Activated naive CD8-positive, alpha-beta T cell treated with anti-CD3 and anti-CD28 coated beads, Interleukin-2, amount 50 U/mL, for 16 hours (primary cell): ENCODE data around the gene TRIM47.
"Not testable (repeated sequence)": the region's sequence is repeated elsewhere in the genome, so short reads cannot be mapped to it uniquely, and the experiment has no call there.

Source experiments
- DNase-seq: peaks from one replicate; pipeline ENCODE4 v3.0.0-alpha.2; 2020; ENCODE audit warnings: low read depth, low spot score

TRIM47 gene

GRCh38 chr17:75870228-75870627 is 8.2 kb downstream of the TRIM47 start:
- DNase-seq, result not testable (repeated sequence)

GRCh38 chr17:75869282-75870141 is 8.9 kb downstream of the TRIM47 start:
- no peak for DNase-seq

- DNase-seq, result not testable (repeated sequence)
Observed at GRCh38 chr17:75868730-75869281, 9.6 kb downstream of the TRIM47 start.

GRCh38 chr17:75865404-75866188 is 12.8 kb downstream of the TRIM47 start:
- not testable (repeated sequence) for DNase-seq

GRCh38 chr17:75864887-75865286 is 13.5 kb downstream of the TRIM47 start:
- not testable (repeated sequence) for DNase-seq

GRCh38 chr17:75864448-75864871 is 13.9 kb downstream of the TRIM47 start:
- no peak for DNase-seq

- no peak for DNase-seq
Observed at GRCh38 chr17:75861927-75862317, 16.5 kb downstream of the TRIM47 start.

GRCh38 chr17:75859358-75859757 is 19.0 kb downstream of the TRIM47 start:
- DNase-seq, result not testable (repeated sequence)

GRCh38 chr17:75856062-75856756 is 22.2 kb downstream of the TRIM47 start:
- no peak for DNase-seq

GRCh38 chr17:75855310-75856061 is 22.9 kb downstream of the TRIM47 start, which contains the start of gene WBP2:
Gene WBP2, minus strand, starts transcription at chr17:75855335. Its CDS starts 38 bp downstream, at chr17:75855297.
- DNase-seq, result peak; percentile 95

GRCh38 chr17:75854881-75855309 is 23.5 kb downstream of the TRIM47 start:
- DNase-seq, result peak; percentile 37

- DNase-seq, result no peak
Observed at GRCh38 chr17:75854101-75854748, 24.2 kb downstream of the TRIM47 start.

GRCh38 chr17:75853433-75853832 is 24.9 kb downstream of the TRIM47 start:
- no peak for DNase-seq

- DNase-seq, result not testable (repeated sequence)
Observed at GRCh38 chr17:75851693-75851991, 26.7 kb downstream of the TRIM47 start.

- DNase-seq, result no peak
Observed at GRCh38 chr17:75850928-75851692, 27.3 kb downstream of the TRIM47 start.

- DNase-seq, result no peak
Observed at GRCh38 chr17:75849724-75850123, 28.7 kb downstream of the TRIM47 start.

GRCh38 chr17:75849279-75849646 is 29.1 kb downstream of the TRIM47 start:
- no peak for DNase-seq

GRCh38 chr17:75848523-75849278 is 29.7 kb downstream of the TRIM47 start:
- peak; percentile 71 for DNase-seq
